ENCODE data around the gene ZNF254. TPM values are rescaled to one million over a fixed set of nuclear protein-coding genes. Genes with fewer than 3 reads are reported as not detected.

ZNF254 gene
- polyA plus RNA-seq, 6 donors from 2014 or later, result 6.6 to 13.1 (median 11.2) TPM

DNA sequence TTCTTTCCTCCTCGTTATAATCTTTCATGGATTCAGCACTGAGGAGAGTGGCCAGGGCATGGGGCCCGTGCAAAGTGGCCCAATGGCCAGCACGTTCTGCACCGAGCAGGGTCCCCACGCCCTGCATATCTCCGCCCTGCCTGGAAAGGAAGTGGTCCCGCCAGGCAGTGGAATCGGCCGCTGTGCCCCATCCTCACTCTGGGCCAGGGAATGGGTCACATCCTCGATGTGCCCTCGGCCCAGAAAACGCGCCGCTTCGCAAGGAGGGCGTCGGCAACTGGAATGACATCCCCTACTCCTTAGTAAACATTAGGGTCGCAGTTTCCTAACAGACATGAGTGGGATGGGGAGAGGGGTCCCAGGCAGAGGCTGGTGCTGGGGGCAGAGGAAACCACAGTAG lies 90.7 kb downstream of the ZNF254 start:
- Mint-ChIP-seq H3K27me3 (peaks cover 0 to 18% (median 0%) of the 10 kb centered on the region in 3 donors), H3K27ac (no peak overlapping the region), H3K36me3 (no peaks in the 10 kb centered on the region), H3K4me1 (peaks cover 0 to 3% (median 0%) of the 10 kb centered on the region in 3 donors), H3K4me3 (no peak overlapping the region), H3K9me3 (peaks cover 0 to 55% (median 29%) of the 10 kb centered on the region in 7 donors)
- ATAC-seq (ENCODE audit: low read depth in 2 of 2) (no peak), DNase-seq (no peak)

- peaks cover 0 to 18% (median 0%) of the 10 kb centered on the region in 3 donors for H3K27me3 Mint-ChIP-seq
- peaks cover 0 to 3% (median 0%) of the 10 kb centered on the region in 3 donors for H3K4me1 Mint-ChIP-seq
- no peak overlapping the region for H3K4me3 Mint-ChIP-seq
- ATAC-seq (ENCODE audit: low read depth in 2 of 2), result no peak
- no peak for DNase-seq
- no peaks in the 10 kb centered on the region for H3K36me3 Mint-ChIP-seq
- no peak overlapping the region for H3K27ac Mint-ChIP-seq
- peaks cover 0 to 53% (median 29%) of the 10 kb centered on the region in 7 donors for H3K9me3 Mint-ChIP-seq
These were observed 91.2 kb downstream of the ZNF254 start for GRCh38 chr19:24178207-24178606.

Other genes with a start within 250 kb of the ZNF254 start
- 1 to 10 TPM; 2.3 to 4.0 (median 2.4) TPM for gene ZNF726, start 172.3 kb upstream of the ZNF254 start, polyA plus RNA-seq (ENCODE audit: low read depth in 6 of 6)